H1 (cell line): Measurements from ENCODE around the gene PCCA. TPM values are rescaled to one million over a fixed set of nuclear protein-coding genes. Genes with fewer than 3 reads are reported as not detected.

Experiments
- RAD21 ChIP-seq, 2 experiments: IDR thresholded peaks in 1 of 2; conservative IDR thresholded peaks in 1 of 2; 2 replicates each; pipeline ENCODE4 v1.6.1; 2011; ENCODE audit warnings: low read depth in 2 of 2, low read length in 2 of 2, improper control_type of control experiment in 1 of 2, inconsistent platforms in 1 of 2, mild to moderate bottlenecking in 1 of 2, moderate library complexity in 1 of 2
- polyA plus RNA-seq, 7 experiments: library from polyadenylated mRNA; depleted of rRNA in 3 of 7; stranded (reverse) in 5 of 7; unstranded in 2 of 7; fragments of >200 nt in 5 of 7; fragments of 200-250 nt in 2 of 7; gene quantifications; 1 replicate in 5 of 7; 2 replicates in 1 of 7; 4 replicates in 1 of 7; pipeline versions ENCODE4 v1.2.1 to v1.2.3, GENCODE V29; 2011 to 2013; ENCODE audit warnings: missing spikeins in 2 of 7, mixed read lengths in 2 of 7
- total RNA-seq: library from RNA; stranded (reverse); fragmentation: NEBNext Ultra II Directional; extraction: Animal tissue kit (Norgen Biotek cat#: 25700); gene quantifications from 2 replicates; pipeline ENCODE4 v1.2.1, GENCODE V29; 2021

Gene PCCA
- total and polyA plus RNA-seq, 2 of the 8 experiments (the other 6 are each of a cell fraction or from before 2014, with no cell fraction given), result 18.4 to 49.8 TPM

- no peak for TF ChIP-seq RAD21 (IDR thresholded peaks at IDR 0.05 in 1 of 2, conservative IDR thresholded peaks at IDR 0.05 in 1 of 2; ENCODE audit: low read depth in 2 of 2, low read length in 2 of 2)
- TF ChIP-seq, all 59 proteins: peak for 0
These were observed 69.7 kb downstream of the PCCA start (continued) for GRCh38 chr13:100158569-100158968.
